ENCODE data around the gene PACRG.
A peak's percentile ranks its signal among the peaks of the same experiment; 100 is the strongest.

PACRG gene

DNA sequence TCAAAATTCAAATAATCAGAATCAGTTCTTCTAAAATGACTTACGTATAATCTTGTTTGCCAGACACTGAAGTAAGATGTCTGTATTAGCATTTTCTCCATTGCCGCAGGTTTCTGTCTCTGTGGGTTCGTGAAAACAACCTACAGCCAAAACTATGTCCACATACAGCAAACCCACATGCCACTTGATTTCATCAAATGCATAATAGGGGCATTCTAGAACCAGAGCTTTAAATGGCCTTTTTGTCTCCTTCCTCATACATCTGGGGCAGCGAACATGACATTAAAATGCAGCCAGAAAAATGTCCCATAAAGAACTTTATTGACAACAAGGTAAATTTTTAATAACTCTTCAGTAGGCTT lies 596.5 kb downstream of the PACRG start:
- Histone ChIP-seq H3K9me3 (ENCODE audit: control insufficient read depth, low read length) (no peaks in the 10 kb centered on the region), H3K27ac (ENCODE audit: insufficient read depth, low read depth, low read length, poor library complexity, severe bottlenecking) (peak overlapping the region; percentile 22), H3K4me3 (ENCODE audit: insufficient read depth, low read depth, low read length) (no peak overlapping the region), H3K4me1 (ENCODE audit: control insufficient read depth, insufficient read depth, low read length) (peaks cover 9% of the 10 kb centered on the region), H3K27me3 (ENCODE audit: control insufficient read depth, insufficient read depth, low read length, poor library complexity, severe bottlenecking) (no peaks in the 10 kb centered on the region), H3K36me3 (ENCODE audit: control insufficient read depth, insufficient read depth, low read length) (no peaks in the 10 kb centered on the region)
- WGBS, 2 experiments = 94 to 95% methylated on average over 4 of the region's 4 CpGs

DNA sequence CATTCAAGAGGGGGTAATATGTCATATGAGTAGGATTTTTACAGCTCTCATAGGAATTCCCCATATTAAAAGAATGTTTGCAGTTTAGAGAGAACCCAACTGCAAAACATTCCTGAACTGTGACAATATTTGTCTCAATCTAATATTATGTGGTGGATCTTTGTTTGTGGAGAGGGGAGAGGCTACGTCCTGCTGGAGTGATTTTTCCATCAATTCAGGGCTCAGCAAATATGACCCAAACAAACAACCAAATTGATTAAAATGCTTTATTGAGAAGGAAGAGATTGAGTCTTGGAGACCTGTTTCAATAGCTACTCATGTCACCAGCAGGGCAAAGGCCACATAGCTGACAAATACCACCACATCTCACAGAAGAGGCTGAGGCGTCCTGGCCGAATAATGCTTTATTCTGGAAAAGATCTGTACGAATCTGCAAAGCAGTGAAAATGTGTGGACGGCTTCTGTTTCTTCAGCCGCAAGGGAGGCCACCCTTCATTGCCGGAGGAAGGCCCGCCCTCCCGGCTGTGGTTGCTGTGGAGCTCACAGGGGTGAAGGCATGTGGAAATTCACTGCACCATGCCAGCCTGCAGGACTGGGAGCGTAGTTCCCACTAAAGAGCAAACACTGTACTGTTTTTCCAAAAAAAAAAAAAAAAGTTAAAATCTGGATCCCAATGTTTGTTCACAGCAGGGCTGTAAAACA lies 597.1 kb downstream of the PACRG start:
- H3K27me3 ChIP-seq (ENCODE audit: control insufficient read depth, insufficient read depth, low read length, poor library complexity, severe bottlenecking) = no peaks in the 10 kb centered on the region
- peaks cover 10% of the 10 kb centered on the region for H3K4me1 ChIP-seq (ENCODE audit: control insufficient read depth, insufficient read depth, low read length)
- no peaks in the 10 kb centered on the region for H3K9me3 ChIP-seq (ENCODE audit: control insufficient read depth, low read length)
- WGBS, 2 experiments = 56 to 74% methylated on average over 9 of the region's 10 CpGs
- H3K27ac ChIP-seq (ENCODE audit: insufficient read depth, low read depth, low read length, poor library complexity, severe bottlenecking) = peak overlapping the region; percentile 22
- no peak overlapping the region for H3K4me3 ChIP-seq (ENCODE audit: insufficient read depth, low read depth, low read length)
- H3K36me3 ChIP-seq (ENCODE audit: control insufficient read depth, insufficient read depth, low read length) = no peaks in the 10 kb centered on the region

DNA sequence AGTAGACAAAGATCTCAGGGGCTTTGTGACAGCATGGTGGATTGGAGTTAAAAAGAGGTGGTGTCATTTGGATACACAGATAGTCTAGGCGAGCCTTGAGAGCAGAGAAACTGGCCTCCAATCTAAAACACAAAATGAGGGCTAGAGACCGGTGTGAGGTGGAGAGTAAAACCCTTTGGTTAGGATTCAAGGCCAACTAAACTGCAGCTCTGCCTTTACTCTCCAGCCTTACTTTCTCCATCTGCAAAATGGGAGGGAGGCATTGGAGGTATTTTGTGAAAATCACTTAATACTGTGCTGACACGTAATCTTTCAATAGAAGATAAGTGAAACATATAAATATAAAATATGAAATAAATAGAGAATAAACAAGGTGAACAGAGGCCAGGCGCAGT lies 597.6 kb downstream of the PACRG start:
- peak overlapping the region; percentile 22 for H3K27ac ChIP-seq (ENCODE audit: insufficient read depth, low read depth, low read length, poor library complexity, severe bottlenecking)
- no peaks in the 10 kb centered on the region for H3K36me3 ChIP-seq (ENCODE audit: control insufficient read depth, insufficient read depth, low read length)
- H3K4me3 ChIP-seq (ENCODE audit: insufficient read depth, low read depth, low read length) = no peak overlapping the region
- peaks cover 16% of the 10 kb centered on the region for H3K4me1 ChIP-seq (ENCODE audit: control insufficient read depth, insufficient read depth, low read length)
- no peaks in the 10 kb centered on the region for H3K27me3 ChIP-seq (ENCODE audit: control insufficient read depth, insufficient read depth, low read length, poor library complexity, severe bottlenecking)
- 89 to 91% methylated on average over 3 of the region's 4 CpGs for WGBS, 2 experiments
- H3K9me3 ChIP-seq (ENCODE audit: control insufficient read depth, low read length) = no peaks in the 10 kb centered on the region

DNA sequence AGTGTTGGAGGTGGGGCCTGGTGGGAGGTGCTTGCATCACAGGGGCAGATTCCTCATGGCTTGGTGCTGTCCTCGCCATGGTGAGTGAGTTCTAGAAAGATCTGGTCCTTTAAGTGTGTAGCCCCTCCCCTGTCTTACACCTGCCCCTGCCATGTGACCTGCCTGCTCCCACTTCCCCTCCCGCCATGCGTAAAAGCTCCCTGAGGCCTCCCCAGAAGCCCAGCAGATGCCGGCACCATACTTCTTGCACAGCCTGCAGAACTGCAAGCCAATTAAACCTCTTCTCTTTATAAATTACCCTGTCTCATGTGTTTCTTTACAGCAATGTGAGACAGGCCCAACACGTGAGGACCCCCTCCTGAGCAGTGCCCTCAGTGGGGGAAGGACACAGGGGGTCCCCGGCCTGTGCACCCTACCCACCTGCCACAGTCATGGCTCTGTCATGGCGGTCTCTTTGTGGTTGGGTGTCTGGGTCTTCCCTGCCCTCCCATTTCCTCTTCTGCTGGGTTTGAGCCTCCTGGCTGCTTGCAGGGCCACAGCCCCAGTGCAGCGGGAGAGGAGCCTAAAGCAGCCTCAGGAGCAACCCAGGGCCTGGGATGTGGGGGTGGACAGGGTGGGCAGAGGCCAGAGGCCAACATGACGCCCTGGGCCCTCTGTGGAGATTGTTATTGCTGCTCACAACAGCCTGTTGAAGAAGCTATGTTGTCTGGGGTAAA lies 599.5 kb downstream of the PACRG start:
- Histone ChIP-seq H3K4me1 (ENCODE audit: control insufficient read depth, insufficient read depth, low read length) (peaks cover 21% of the 10 kb centered on the region), H3K4me3 (ENCODE audit: insufficient read depth, low read depth, low read length) (no peak overlapping the region), H3K27ac (ENCODE audit: insufficient read depth, low read depth, low read length, poor library complexity, severe bottlenecking) (no peak overlapping the region), H3K36me3 (ENCODE audit: control insufficient read depth, insufficient read depth, low read length) (no peaks in the 10 kb centered on the region), H3K9me3 (ENCODE audit: control insufficient read depth, low read length) (no peaks in the 10 kb centered on the region), H3K27me3 (ENCODE audit: control insufficient read depth, insufficient read depth, low read length, poor library complexity, severe bottlenecking) (no peaks in the 10 kb centered on the region)
- WGBS, 2 experiments = 88% methylated on average over 9 of the region's 9 CpGs

DNA sequence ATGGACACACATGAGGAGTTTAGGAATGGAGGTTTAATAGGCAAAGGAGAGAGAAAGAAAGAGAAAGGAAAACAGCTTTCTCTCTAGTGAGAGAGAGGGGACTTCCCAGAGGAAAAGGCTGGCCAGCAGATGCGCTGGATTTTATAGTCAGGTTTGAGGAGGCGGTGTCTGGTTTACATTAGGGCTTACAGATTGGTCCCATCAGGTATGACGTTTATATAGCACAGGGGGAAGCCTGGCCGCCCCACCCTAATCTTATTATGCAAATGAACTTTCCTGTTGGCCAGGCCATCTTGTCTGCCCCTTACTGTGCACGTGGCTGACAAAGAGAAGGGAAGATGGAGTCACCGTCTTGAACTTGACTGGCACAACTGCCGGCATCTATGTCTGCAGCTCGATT lies 600.1 kb downstream of the PACRG start:
- Histone ChIP-seq H3K36me3 (ENCODE audit: control insufficient read depth, insufficient read depth, low read length) (no peaks in the 10 kb centered on the region), H3K4me1 (ENCODE audit: control insufficient read depth, insufficient read depth, low read length) (peaks cover 21% of the 10 kb centered on the region), H3K27me3 (ENCODE audit: control insufficient read depth, insufficient read depth, low read length, poor library complexity, severe bottlenecking) (no peaks in the 10 kb centered on the region), H3K4me3 (ENCODE audit: insufficient read depth, low read depth, low read length) (no peak overlapping the region), H3K27ac (ENCODE audit: insufficient read depth, low read depth, low read length, poor library complexity, severe bottlenecking) (no peak overlapping the region), H3K9me3 (ENCODE audit: control insufficient read depth, low read length) (no peaks in the 10 kb centered on the region)
- 72 to 82% methylated on average over 8 of the region's 8 CpGs for WGBS, 2 experiments

DNA sequence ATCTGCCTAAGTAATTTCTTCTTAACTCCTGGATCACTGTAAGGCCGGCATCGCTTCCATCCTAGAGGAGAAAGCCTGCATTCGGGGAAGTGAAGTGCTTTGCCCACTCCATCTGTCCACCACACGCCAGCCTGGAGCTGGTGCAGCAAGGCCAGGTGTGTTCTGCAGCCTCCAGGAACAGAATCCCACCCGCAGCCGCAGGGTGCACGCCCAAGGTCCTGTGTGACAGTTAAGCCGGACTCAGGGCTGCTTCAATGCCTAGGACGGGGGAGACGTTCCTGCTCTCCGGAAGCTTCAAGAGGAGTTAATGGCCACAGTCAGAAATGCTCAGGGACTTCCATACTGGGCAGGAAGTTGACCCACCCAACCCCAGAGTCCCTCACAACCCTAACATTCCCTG lies 600.6 kb downstream of the PACRG start:
- Histone ChIP-seq H3K36me3 (ENCODE audit: control insufficient read depth, insufficient read depth, low read length) (no peaks in the 10 kb centered on the region), H3K27me3 (ENCODE audit: control insufficient read depth, insufficient read depth, low read length, poor library complexity, severe bottlenecking) (no peaks in the 10 kb centered on the region), H3K27ac (ENCODE audit: insufficient read depth, low read depth, low read length, poor library complexity, severe bottlenecking) (no peak overlapping the region), H3K4me3 (ENCODE audit: insufficient read depth, low read depth, low read length) (no peak overlapping the region), H3K4me1 (ENCODE audit: control insufficient read depth, insufficient read depth, low read length) (peaks cover 21% of the 10 kb centered on the region), H3K9me3 (ENCODE audit: control insufficient read depth, low read length) (no peaks in the 10 kb centered on the region)
- 92 to 93% methylated on average over 11 of the region's 11 CpGs for WGBS, 2 experiments

DNA sequence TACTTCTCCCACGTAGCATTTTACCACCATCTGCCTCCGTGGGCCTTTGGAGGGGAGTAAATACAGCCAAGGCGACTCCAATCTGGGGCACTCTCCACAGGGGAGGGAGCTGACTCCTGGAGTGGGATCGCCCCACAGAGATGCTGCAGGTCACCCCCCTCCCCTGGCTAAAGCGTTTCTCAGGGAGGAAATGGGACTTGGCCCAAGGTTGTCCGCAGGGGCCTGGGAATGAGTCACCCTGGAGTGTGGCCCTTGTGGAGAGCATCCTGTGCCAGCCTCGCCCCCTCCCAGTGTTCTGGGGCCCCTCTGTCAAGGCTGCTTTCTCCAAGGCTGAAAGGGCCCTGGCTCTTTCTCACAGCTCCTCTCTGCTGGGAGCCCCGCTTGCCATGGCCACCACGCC lies 602.2 kb downstream of the PACRG start:
- WGBS, 2 experiments = 51 to 53% methylated on average over 9 of the region's 9 CpGs
- Histone ChIP-seq H3K4me3 (ENCODE audit: insufficient read depth, low read depth, low read length) (no peak overlapping the region), H3K27me3 (ENCODE audit: control insufficient read depth, insufficient read depth, low read length, poor library complexity, severe bottlenecking) (no peaks in the 10 kb centered on the region), H3K27ac (ENCODE audit: insufficient read depth, low read depth, low read length, poor library complexity, severe bottlenecking) (no peak overlapping the region), H3K36me3 (ENCODE audit: control insufficient read depth, insufficient read depth, low read length) (no peaks in the 10 kb centered on the region), H3K4me1 (ENCODE audit: control insufficient read depth, insufficient read depth, low read length) (peaks cover 17% of the 10 kb centered on the region), H3K9me3 (ENCODE audit: control insufficient read depth, low read length) (no peaks in the 10 kb centered on the region)

DNA sequence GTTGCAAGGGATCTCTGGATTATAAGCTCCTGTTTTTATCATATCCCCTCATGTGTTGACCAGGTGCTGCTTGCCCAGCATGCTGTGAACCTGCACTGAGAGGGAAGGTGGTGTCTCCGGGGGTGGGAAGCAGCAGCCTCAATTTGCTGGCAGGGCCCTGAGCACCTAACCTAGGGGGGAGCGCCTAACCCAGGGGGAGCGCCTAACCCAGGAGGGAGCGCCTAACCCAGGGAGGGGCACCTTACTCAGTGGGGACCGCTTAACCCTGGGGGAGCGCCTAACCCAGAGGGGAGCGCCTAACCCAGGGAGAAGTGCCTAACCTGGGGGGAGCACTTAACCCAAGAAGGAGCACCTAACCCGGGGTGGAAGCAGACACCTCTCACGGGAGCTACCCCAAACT lies 603.5 kb downstream of the PACRG start:
- no peaks in the 10 kb centered on the region for H3K36me3 ChIP-seq (ENCODE audit: control insufficient read depth, insufficient read depth, low read length)
- H3K9me3 ChIP-seq (ENCODE audit: control insufficient read depth, low read length) = no peaks in the 10 kb centered on the region
- 75 to 82% methylated on average over 9 of the region's 9 CpGs for WGBS, 2 experiments
- H3K27ac ChIP-seq (ENCODE audit: insufficient read depth, low read depth, low read length, poor library complexity, severe bottlenecking) = no peak overlapping the region
- H3K27me3 ChIP-seq (ENCODE audit: control insufficient read depth, insufficient read depth, low read length, poor library complexity, severe bottlenecking) = no peaks in the 10 kb centered on the region
- H3K4me1 ChIP-seq (ENCODE audit: control insufficient read depth, insufficient read depth, low read length) = peaks cover 20% of the 10 kb centered on the region
- H3K4me3 ChIP-seq (ENCODE audit: insufficient read depth, low read depth, low read length) = no peak overlapping the region

DNA sequence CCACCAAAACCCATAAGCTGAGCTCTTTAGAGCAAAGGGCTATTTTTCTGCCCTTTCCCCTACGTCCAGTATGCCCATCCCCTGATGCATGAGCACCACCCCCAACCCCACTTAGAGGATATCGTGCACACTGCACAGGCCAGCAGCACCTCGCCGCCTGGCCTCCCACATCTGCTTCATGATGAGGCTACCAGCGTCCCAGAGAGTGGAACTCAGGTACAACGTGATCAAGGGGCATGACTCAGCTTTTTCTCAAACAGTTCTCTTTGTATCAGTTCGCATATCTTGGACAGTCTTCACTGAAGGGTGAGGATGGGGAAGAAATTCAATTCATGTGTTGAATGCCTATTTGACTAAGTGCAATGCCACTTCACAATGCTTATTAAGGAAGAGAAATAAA lies 604.8 kb downstream of the PACRG start:
- Histone ChIP-seq H3K4me3 (ENCODE audit: insufficient read depth, low read depth, low read length) (no peak overlapping the region), H3K4me1 (ENCODE audit: control insufficient read depth, insufficient read depth, low read length) (peaks cover 20% of the 10 kb centered on the region), H3K27me3 (ENCODE audit: control insufficient read depth, insufficient read depth, low read length, poor library complexity, severe bottlenecking) (no peaks in the 10 kb centered on the region), H3K36me3 (ENCODE audit: control insufficient read depth, insufficient read depth, low read length) (no peaks in the 10 kb centered on the region), H3K9me3 (ENCODE audit: control insufficient read depth, low read length) (no peaks in the 10 kb centered on the region), H3K27ac (ENCODE audit: insufficient read depth, low read depth, low read length, poor library complexity, severe bottlenecking) (no peak overlapping the region)
- 94 to 97% methylated on average over 7 of the region's 7 CpGs for WGBS, 2 experiments

DNA sequence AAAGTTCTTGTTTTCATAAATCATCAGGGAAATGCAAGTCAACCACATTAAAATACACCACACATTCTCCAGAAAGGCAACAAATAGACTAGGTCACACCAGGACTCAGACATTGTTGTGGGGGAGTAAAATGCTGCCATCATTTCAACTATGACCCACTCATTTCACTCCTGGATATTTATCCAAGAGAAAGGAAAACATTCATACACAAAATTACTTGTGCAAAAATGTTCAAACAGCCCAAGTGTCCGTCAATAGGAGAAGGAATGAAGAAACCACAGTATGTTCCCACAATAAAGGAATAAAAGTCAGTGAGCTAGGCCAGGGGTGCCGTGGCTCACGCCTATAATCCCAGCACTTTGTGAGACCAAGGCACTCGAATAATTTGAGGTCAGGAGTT lies 605.3 kb downstream of the PACRG start:
- no peaks in the 10 kb centered on the region for H3K27me3 ChIP-seq (ENCODE audit: control insufficient read depth, insufficient read depth, low read length, poor library complexity, severe bottlenecking)
- H3K4me3 ChIP-seq (ENCODE audit: insufficient read depth, low read depth, low read length) = no peak overlapping the region
- H3K27ac ChIP-seq (ENCODE audit: insufficient read depth, low read depth, low read length, poor library complexity, severe bottlenecking) = no peak overlapping the region
- WGBS, 2 experiments = 69 to 70% methylated on average over 4 of the region's 4 CpGs
- H3K9me3 ChIP-seq (ENCODE audit: control insufficient read depth, low read length) = no peaks in the 10 kb centered on the region
- H3K4me1 ChIP-seq (ENCODE audit: control insufficient read depth, insufficient read depth, low read length) = peaks cover 24% of the 10 kb centered on the region
- H3K36me3 ChIP-seq (ENCODE audit: control insufficient read depth, insufficient read depth, low read length) = no peaks in the 10 kb centered on the region
